Muscle of leg (tissue), 11 donors: ENCODE data around the gene AGTPBP1. TPM values are rescaled to one million over a fixed set of nuclear protein-coding genes. Genes with fewer than 3 reads are reported as not detected.
"Not testable (repeated sequence)": the region's sequence is repeated elsewhere in the genome, so short reads cannot be mapped to it uniquely, and the experiment has no call there.

ENCODE experiments used
- DNase-seq: peaks from one replicate; pipeline ENCODE4 v3.0.0; 2013
- H3K27ac ChIP-seq: one replicate; pipeline ENCODE4 v1.5.1; 2013; ENCODE audit warnings: mild to moderate bottlenecking, low read length, control low read depth
- H3K27me3 ChIP-seq: one replicate; pipeline ENCODE4 v1.6.1; 2013; ENCODE audit warnings: low read length; ENCODE audit not compliant: control insufficient read depth, insufficient read depth
- H3K36me3 ChIP-seq: one replicate; pipeline ENCODE4 v1.6.1; 2013; ENCODE audit warnings: low read length; ENCODE audit not compliant: control insufficient read depth, insufficient read depth
- H3K4me1 ChIP-seq: one replicate; pipeline ENCODE4 v1.6.1; 2013; ENCODE audit warnings: low read length; ENCODE audit not compliant: control insufficient read depth, insufficient read depth
- H3K4me3 ChIP-seq: one replicate; pipeline ENCODE4 v1.5.1; 2013; ENCODE audit warnings: low read length, control low read depth
- H3K9me3 ChIP-seq: replicated peaks from 2 replicates; pipeline ENCODE4 v1.6.1; 2013; ENCODE audit warnings: low read depth, low read length; ENCODE audit not compliant: control insufficient read depth
- WGBS: methylation state at CpG from one replicate; pipeline ENCODE4 v1.1.5; 2013; ENCODE audit warnings: missing lambda C conversion rate; ENCODE audit not compliant: insufficient coverage; 5-methylcytosine and 5-hydroxymethylcytosine counted together
- polyA plus RNA-seq, 8 donors: library from polyadenylated mRNA; unstranded; fragments of 120-200 nt; gene quantifications; one replicate each; pipeline versions ENCODE4 v1.2.1 to v1.2.3, GENCODE V29; 2013; ENCODE audit warnings: inconsistent platforms in 1 of 8, low replicate concordance in 1 of 8; ENCODE audit not compliant: insufficient read length in 8 of 8, insufficient read depth in 1 of 8
- total RNA-seq: library from RNA; stranded (reverse); fragments of 120-200 nt; gene quantifications from one replicate; pipeline ENCODE4 v1.2.4, GENCODE V29; 2013

Gene AGTPBP1
- total and polyA plus RNA-seq, 9 donors, result 9.6 to 21.2 (median 12.2) TPM

DNA sequence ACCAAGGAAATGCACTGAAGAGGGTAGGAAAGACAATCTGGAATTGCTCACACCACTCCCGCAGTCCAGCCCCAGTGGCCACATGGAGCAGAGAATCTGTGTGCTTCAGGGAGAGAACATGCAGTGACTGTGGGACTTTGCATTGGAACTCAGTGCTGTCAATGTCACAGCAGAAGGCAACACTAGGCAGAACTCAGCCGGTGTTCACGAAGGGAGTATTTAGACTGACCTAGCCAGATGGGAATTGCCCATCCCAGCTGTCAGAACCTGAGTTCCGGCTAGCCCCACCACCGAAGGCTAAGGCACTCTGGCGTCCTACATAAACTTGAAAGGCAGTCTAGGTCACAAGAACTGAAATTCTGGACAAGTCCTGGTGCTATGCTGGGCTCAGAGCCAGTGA is 139.0 kb downstream of the AGTPBP1 start:
- H3K4me3 ChIP-seq, result no peak overlapping the region
- peaks cover 3% of the 10 kb centered on the region for H3K36me3 ChIP-seq
- DNase-seq, result no peak
- H3K9me3 ChIP-seq, result peaks cover 6% of the 10 kb centered on the region
- H3K27ac ChIP-seq, result no peak overlapping the region
- 88% methylated on average over 6 of the region's 6 CpGs for WGBS
- no peaks in the 10 kb centered on the region for H3K27me3 ChIP-seq
- H3K4me1 ChIP-seq, result peaks cover 13% of the 10 kb centered on the region

DNA sequence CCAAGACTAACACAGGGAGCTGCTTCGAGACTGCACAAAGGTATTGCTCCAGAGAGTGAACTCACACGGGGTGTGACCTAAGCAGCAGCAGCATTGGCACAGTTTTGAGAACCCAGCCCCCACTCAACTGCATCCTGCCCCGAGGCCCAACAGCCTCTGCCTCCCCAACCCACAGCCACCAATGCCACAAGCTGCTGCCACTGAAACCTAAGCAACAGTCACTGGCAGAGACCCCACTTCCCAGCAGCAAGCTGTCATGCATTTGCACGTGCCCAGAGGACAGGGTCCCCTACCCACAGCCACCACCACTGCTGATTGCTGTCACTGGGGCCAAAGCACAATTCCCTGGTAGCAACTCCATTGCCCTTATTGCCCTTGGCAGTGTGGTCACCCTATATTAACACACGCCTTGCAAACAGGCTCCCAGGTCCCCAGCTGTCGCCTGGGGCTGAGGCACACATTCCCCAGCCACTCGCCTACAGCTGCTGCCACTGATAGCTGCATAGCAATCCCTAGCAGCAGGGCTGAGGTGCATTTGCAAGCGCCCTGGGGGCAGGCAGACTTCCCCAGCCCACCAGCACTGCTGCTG is 141.0 kb downstream of the AGTPBP1 start:
- peak overlapping the region; percentile 60 for H3K27ac ChIP-seq
- peaks cover 6% of the 10 kb centered on the region for H3K9me3 ChIP-seq
- H3K4me3 ChIP-seq, result no peak overlapping the region
- DNase-seq, result peak; percentile 43
- 68% methylated on average over 8 of the region's 8 CpGs for WGBS
- H3K36me3 ChIP-seq, result peaks cover 3% of the 10 kb centered on the region
- no peaks in the 10 kb centered on the region for H3K27me3 ChIP-seq
- H3K4me1 ChIP-seq, result peaks cover 13% of the 10 kb centered on the region

DNA sequence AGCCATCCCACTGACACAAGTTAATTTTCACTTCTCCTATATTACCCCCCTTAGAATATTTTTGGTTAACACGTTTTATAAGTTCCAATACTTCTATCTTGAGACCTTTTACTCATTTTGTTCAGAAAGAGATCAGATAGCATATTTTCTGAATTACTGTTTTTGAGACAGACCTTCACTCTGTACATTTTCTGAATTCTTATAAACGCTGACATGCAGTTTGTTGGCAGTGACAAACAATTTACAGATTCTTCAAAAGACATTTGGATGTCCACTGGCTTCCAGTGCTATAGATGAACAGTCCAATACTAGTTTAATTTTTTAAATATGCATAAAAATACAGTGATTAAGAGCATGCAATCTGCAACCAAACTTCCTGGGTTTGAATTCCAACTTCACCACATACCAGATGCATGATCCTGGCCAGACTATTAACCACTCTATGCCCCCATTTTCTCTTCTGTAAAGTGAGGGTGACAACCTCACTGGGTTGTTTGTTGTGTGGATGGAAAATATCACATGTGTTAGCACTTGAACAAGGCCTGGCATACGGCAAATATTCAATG is 142.1 kb downstream of the AGTPBP1 start:
- no peak overlapping the region for H3K27ac ChIP-seq
- H3K27me3 ChIP-seq, result no peaks in the 10 kb centered on the region
- no peak for DNase-seq
- H3K4me3 ChIP-seq, result no peak overlapping the region
- peaks cover 13% of the 10 kb centered on the region for H3K4me1 ChIP-seq
- peaks cover 6% of the 10 kb centered on the region for H3K9me3 ChIP-seq
- WGBS, result no CpG with 5 or more reads among the region's 3 CpGs
- H3K36me3 ChIP-seq, result peaks cover 3% of the 10 kb centered on the region

DNA sequence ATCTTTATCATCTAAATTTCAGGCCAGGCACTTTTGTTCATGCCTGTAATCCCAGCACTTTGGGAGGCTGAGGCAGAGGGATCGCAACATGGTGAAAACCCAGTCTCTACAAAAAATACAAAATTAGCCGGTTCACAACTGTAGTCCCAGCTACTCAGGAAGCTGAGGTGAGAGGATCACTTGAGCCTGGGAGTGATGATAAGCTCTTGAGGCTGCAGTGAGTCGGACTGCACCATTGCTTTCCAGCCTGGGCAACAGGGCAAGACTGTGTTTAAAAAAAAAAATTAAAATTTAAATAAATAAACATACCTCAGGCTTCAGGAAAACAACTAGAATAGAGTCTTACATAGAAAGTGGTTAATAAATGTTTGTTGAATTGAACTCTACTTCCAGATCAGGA is 147.4 kb downstream of the AGTPBP1 start:
- no CpG with 5 or more reads among the region's 3 CpGs for WGBS

DNA sequence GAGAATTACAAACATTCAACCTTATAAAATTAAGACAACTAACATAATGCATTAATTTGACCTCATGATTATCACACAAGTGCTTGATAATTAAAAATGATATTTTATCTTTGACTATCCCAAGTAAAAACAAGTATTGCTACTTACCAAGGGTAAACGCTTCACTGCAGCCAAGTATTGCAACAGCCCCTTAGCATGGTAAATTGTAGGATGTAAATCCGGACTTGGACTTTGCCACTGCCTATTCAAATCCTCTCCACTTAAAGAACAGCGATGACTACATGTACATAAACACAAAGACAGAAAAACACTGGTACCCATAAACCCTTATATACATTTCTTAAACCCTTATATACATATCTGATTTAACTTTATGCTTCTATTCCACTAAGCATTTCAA is 155.1 kb downstream of the AGTPBP1 start:
- Histone ChIP-seq H3K36me3 (no peaks in the 10 kb centered on the region), H3K27me3 (no peaks in the 10 kb centered on the region), H3K9me3 (no peaks in the 10 kb centered on the region), H3K4me3 (no peak overlapping the region), H3K27ac (no peak overlapping the region), H3K4me1 (no peaks in the 10 kb centered on the region)
- no CpG with 5 or more reads among the region's 3 CpGs for WGBS
- DNase-seq, result no peak

More for the DNA sequence above, 147.4 kb downstream of the AGTPBP1 start:
- DNase-seq, result no peak
- Histone ChIP-seq H3K27ac (no peak overlapping the region), H3K4me3 (no peak overlapping the region), H3K27me3 (no peaks in the 10 kb centered on the region), H3K9me3 (no peaks in the 10 kb centered on the region), H3K36me3 (no peaks in the 10 kb centered on the region), H3K4me1 (no peaks in the 10 kb centered on the region)

DNA sequence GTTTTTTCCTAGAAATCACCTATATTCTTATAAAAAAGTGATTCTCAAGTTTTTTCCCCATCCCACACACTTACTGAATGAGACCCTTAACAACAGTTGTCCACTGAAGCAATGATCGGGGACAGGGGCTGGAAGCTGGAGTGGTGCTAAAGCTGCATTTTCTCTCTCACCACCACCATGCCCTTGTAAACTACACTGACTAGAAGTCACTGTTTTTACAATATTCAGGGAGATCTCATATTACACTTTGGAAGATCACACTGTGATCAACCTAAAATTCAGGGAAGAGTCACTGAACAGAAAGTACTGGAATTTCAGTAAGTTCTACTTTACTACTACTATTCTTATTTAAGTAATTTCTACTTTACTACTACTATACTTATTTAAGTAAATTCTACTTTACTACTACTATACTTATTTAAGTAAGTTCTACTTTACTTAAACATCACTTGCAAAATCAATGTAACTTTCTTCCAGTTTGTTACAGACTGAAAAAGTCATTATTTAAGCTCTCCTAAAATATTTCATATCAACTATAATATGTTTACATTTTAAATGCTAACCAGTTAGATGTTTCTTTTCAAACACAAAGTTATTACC is 164.3 kb downstream of the AGTPBP1 start:
- peak; percentile 11 for DNase-seq
- H3K36me3 ChIP-seq, result no peaks in the 10 kb centered on the region
- WGBS, result 80% methylated on average over 1 of the region's 1 CpG
- H3K27me3 ChIP-seq, result no peaks in the 10 kb centered on the region
- no peaks in the 10 kb centered on the region for H3K4me1 ChIP-seq
- H3K27ac ChIP-seq, result no peak overlapping the region
- H3K4me3 ChIP-seq, result no peak overlapping the region
- no peaks in the 10 kb centered on the region for H3K9me3 ChIP-seq

DNA sequence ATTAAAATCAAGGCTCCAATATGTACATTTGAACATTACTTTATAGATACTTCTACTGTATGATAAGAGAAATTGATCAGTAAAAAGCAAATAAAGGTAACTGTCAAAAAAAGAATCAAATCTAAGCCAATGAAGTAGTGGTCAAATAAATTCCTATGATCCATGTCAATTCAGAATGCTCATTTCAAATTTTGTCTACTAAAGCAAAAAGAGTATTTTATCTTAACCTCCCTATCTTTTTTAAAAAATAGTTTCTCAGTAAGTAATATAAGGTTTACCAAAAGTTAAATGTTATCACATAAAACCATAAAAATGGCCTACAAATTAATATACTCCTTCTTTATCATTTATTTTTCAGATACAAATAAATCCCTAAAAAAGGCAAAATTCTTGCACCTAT is 165.9 kb downstream of the AGTPBP1 start:
- Histone ChIP-seq H3K4me3 (no peak overlapping the region), H3K36me3 (no peaks in the 10 kb centered on the region)

DNA sequence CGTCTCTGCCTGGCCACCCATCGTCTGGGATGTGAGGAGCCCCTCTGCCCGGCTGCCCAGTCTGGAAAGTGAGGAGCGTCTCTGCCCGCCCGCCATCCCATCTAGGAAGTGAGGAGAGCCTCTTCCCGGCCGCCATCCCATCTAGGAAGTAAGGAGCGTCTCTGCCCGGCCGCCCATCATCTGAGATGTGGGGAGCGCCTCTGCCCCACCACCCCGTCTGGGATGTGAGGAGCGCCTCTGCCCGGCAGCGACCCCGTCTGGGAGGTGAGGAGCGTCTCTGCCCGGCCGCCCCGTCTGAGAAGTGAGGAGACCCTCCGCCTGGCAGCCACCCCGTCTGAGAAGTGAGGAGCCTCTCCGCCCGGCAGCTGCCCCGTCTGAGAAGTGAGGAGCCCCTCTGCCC is 168.2 kb downstream of the AGTPBP1 start:
- H3K4me1 ChIP-seq, H3K9me3 ChIP-seq, H3K27ac ChIP-seq, DNase-seq, H3K36me3 ChIP-seq, H3K4me3 ChIP-seq, H3K27me3 ChIP-seq: not testable (repeated sequence)
- WGBS, result 100% methylated on average over 13 of the region's 26 CpGs

More for the DNA sequence above, 165.9 kb downstream of the AGTPBP1 start:
- Histone ChIP-seq H3K9me3 (no peaks in the 10 kb centered on the region), H3K27me3 (no peaks in the 10 kb centered on the region), H3K4me1 (no peaks in the 10 kb centered on the region), H3K27ac (no peak overlapping the region)
- no peak for DNase-seq

DNA sequence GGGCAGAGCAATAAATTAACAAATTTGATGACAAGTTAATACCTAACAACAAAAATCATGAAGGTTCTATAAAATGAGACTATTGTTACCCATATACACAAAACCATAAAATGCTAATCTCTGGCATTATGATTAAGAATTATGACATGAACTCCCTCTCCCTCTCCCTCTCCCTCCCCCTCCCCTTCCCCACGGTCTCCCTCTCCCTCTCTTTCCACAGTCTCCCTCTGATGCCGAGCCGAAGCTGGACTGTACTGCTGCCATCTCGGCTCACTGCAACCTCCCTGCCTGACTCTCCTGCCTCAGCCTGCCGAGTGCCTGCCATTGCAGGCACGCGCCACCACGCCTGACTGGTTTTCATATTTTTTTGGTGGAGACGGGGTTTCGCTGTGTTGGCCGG is 168.8 kb downstream of the AGTPBP1 start:
- not testable (repeated sequence) for H3K27ac ChIP-seq, DNase-seq, H3K9me3 ChIP-seq, H3K4me1 ChIP-seq, H3K36me3 ChIP-seq, H3K4me3 ChIP-seq, H3K27me3 ChIP-seq
- 85% methylated on average over 3 of the region's 11 CpGs for WGBS

DNA sequence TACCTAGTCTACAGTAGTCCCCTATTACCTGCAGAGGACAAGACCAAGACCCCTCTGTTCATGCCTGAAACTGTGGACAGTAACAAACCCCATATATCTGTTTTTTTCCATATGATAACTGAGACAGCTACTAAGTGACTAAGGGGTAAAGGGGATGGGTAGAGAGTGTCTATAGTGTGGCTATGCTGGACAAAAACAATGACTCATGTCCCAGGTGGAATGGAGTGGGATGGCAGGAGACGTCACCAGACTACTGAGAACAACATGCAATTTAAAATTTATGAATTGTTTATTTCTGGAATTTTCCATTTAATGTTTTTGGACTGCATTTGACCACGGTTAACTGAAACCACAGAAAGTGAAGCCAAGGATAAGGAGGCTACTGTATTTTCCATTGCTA is 171.8 kb downstream of the AGTPBP1 start:
- WGBS, result no CpG with 5 or more reads among the region's 2 CpGs
- Histone ChIP-seq H3K9me3 (no peaks in the 10 kb centered on the region), H3K27ac (no peak overlapping the region), H3K4me1 (no peaks in the 10 kb centered on the region), H3K27me3 (no peaks in the 10 kb centered on the region), H3K4me3 (no peak overlapping the region), H3K36me3 (no peaks in the 10 kb centered on the region)
- DNase-seq, result peak; percentile 15
